ENCODE results near the gene FAM184A. TPM values are rescaled to one million over a fixed set of nuclear protein-coding genes. Genes with fewer than 3 reads are reported as not detected.

Gene FAM184A
- total and polyA plus RNA-seq, 2 of the 8 experiments (the other 6 are each of a cell fraction or from before 2014, with no cell fraction given) = 6.3 to 11.3 TPM

GRCh38 chr6:118945217-118945616 is 133.2 kb downstream of the FAM184A start (continued):
- TF ChIP-seq RBBP5 (IDR thresholded peaks at IDR 0.05; ENCODE audit: borderline replicate concordance, low read depth, low read length) = no peak
